ENCODE results near the gene GSTT2B. TPM values are rescaled to one million over a fixed set of nuclear protein-coding genes. Genes with fewer than 3 reads are reported as not detected.

GSTT2B gene
- total and polyA plus RNA-seq, 8 donors: 4.4 to 59.8 (median 10.8) TPM

DNA sequence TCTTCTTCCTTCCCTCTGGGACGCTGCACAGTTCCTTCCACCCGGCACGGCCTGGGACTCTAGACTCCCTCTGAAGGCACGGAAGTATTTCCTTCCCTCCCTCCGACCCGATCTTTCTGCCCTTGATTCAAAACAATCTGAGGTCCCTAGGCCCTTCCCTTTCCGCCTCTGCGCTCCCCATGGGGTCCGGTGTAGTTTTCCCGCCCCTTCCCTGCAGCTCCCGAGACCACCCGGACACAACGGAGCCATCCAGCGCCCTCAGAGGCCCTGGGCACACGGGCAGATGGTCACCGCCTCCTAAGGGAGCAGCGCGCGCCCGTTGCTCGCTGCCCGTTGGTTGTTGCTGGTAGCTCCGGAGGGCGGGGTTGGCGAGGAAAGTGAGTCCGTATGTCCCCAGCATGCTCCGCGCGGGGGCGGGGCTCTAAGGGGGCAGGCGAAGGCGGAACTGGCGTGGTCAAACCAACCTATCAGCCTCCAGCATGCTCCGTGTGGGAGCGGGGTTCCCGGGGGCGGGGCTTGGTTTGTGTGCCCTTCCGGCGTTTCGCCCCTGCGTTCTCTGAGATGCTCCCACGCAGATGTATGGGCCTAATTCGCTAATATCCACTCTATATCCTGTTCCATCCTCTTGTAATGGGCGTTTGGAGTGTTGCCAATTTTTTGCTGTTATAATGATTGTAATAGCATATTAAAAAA, 47.2 kb downstream of the GSTT2B start:
- DNase-seq (peak; percentile 99 to 100 (median 100)), ATAC-seq (peak; percentile 99 to 100 (median 99)), FAIRE-seq (peak; percentile 90)
- H3K4me3 ChIP-seq: peak overlapping the region; percentile 15 to 53 (median 45)
- intact Hi-C loops (cut with DNase I): no loop called here
- H3K36me3 ChIP-seq: no peaks in the 10 kb centered on the region
- 0% methylated on average over 44 of the region's 44 CpGs for WGBS, 2 donors
- TF ChIP-seq, protein P1, sequence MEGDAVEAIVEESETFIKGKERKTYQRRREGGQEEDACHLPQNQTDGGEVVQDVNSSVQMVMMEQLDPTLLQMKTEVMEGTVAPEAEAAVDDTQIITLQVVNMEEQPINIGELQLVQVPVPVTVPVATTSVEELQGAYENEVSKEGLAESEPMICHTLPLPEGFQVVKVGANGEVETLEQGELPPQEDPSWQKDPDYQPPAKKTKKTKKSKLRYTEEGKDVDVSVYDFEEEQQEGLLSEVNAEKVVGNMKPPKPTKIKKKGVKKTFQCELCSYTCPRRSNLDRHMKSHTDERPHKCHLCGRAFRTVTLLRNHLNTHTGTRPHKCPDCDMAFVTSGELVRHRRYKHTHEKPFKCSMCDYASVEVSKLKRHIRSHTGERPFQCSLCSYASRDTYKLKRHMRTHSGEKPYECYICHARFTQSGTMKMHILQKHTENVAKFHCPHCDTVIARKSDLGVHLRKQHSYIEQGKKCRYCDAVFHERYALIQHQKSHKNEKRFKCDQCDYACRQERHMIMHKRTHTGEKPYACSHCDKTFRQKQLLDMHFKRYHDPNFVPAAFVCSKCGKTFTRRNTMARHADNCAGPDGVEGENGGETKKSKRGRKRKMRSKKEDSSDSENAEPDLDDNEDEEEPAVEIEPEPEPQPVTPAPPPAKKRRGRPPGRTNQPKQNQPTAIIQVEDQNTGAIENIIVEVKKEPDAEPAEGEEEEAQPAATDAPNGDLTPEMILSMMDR (IDR thresholded peaks at IDR 0.05): no peak
- no peaks in the 10 kb centered on the region for H3K27me3 ChIP-seq
- H3K4me1 ChIP-seq: no peaks in the 10 kb centered on the region
- peak overlapping the region; percentile 36 to 86 (median 68) for H3K27ac ChIP-seq
- H3K9me3 ChIP-seq: no peaks in the 10 kb centered on the region

DNA sequence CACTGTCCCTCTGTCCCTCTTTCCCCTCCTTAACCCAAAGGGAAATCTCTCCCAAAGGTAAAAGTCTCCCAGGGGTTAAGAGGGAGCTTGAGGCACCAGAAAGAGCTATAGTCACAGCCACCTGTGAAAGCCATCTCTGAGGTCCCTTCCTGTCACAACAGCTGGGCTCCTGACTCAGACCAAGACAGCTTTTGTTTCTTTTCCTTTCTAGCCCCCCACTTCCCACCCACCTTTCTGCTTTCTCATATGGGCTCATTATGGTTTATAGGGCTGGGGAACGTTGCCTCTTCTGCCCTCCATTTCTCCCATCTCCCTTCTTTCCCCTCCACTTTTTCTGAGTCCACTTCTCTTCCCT, 47.7 kb downstream of the GSTT2B start:
- 0% methylated on average over 1 of the region's 1 CpG for whole genome bisulfite sequencing, 2 donors
- FAIRE-seq (no peak), ATAC-seq (no peak), DNase-seq (no peak)
- no peaks in the 10 kb centered on the region for H3K9me3 ChIP-seq
- no peaks in the 10 kb centered on the region for H3K27me3 ChIP-seq
- intact Hi-C loops (cut with DNase I): no loop called here
- TF ChIP-seq, protein P1 (IDR thresholded peaks at IDR 0.05): no peak
- H3K36me3 ChIP-seq: no peaks in the 10 kb centered on the region
- no peaks in the 10 kb centered on the region for H3K4me1 ChIP-seq
- peak overlapping the region; percentile 15 to 53 (median 45) for H3K4me3 ChIP-seq
- peak overlapping the region; percentile 36 to 86 (median 68) for H3K27ac ChIP-seq

DNA sequence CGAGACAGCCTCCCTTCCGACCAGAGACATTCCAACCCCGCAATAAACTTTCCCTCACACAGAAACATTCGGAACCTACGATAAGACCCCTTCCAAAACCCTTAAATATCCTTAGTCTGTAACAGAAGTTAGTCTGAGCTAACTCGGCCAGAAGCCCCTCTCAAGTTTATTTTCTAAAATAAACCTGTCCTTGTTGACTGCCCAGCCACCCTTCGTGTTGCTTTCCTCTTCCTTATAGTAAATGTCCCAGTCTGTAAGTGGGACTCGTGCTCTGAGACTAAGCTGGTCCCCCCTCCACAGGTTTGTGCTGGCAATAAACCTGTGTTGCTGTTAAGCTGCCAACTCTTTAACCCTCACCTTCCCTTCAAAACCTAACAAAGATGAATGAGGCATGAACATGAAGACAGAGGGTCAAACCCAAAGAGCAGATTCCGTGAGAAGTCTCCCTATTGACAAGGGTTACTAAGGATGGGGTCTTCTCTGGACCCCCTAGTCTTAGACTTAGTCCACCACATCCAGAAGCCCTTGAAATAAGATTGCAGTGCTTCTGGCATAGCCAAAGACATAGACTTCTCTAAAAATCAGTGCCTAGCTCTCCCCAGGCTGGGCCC, 48.6 kb downstream of the GSTT2B start:
- Histone ChIP-seq H3K4me1 (no peaks in the 10 kb centered on the region), H3K27me3 (no peaks in the 10 kb centered on the region), H3K36me3 (no peaks in the 10 kb centered on the region), H3K4me3 (no peak overlapping the region), H3K9me3 (no peaks in the 10 kb centered on the region), H3K27ac (no peak overlapping the region)
- 86 to 90% methylated on average over 9 of the region's 9 CpGs for WGBS, 2 donors
- TF ChIP-seq, protein P1 (IDR thresholded peaks at IDR 0.05): no peak
- ATAC-seq: no peak
- DNase-seq: no peak
- intact Hi-C loops (cut with DNase I): no loop called here
- no peak for FAIRE-seq

DNA sequence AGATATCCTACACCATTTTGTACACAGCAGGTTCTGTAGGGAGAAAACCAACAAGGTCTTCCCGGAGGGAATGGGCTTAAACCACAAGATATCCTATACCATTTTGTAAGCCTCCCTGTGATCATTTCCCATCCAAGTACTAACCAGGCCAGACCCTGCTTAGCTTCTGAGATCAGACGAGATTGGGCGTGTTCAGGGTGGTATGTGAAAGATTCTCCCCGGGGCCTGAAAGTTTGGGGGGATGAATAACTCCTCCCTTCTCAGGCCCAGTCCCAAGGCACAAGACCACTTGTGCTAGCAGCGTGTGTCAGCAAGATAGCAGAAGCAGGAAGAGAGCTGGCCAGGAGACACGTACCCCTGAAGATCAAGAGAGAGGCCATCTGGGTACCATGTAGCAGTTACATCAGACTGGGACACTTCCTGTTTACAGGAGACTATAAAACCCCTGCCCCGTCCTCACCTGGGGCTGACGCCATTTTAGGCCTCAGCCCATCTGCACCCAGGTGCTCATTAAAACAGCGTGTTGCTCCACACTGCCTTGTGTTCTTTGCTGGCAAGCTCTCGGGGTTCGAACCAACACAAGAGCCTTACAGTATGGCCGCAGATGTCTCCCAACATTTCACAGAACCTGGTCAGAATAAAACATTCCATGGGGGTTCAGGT, 49.5 kb downstream of the GSTT2B start:
- intact Hi-C loops (cut with DNase I): no loop called here
- Histone ChIP-seq H3K4me1 (no peaks in the 10 kb centered on the region), H3K9me3 (no peaks in the 10 kb centered on the region), H3K27ac (no peak overlapping the region), H3K36me3 (no peaks in the 10 kb centered on the region), H3K27me3 (no peaks in the 10 kb centered on the region), H3K4me3 (no peak overlapping the region)
- WGBS, 2 donors: 91 to 96% methylated on average over 12 of the region's 12 CpGs
- FAIRE-seq: no peak
- TF ChIP-seq, protein P1 (IDR thresholded peaks at IDR 0.05): no peak
- ATAC-seq: no peak
- no peak for DNase-seq

All from pancreas (tissue), 10 donors.